Breast epithelium (tissue), 4 donors: ENCODE results near the gene RFLNA. TPM values are rescaled to one million over a fixed set of nuclear protein-coding genes. Genes with fewer than 3 reads are reported as not detected.

Source experiments
- DNase-seq, 2 donors: peaks; one replicate each; pipeline ENCODE4 v3.0.0-alpha.2; 2019; ENCODE audit warnings: low spot score in 2 of 2
- H3K27ac ChIP-seq, 2 donors: fragments of 200-600 bp; sonication (generic) in 1 of 2; one replicate each; pipeline ENCODE4 v1.5.1; 2016 to 2019; ENCODE audit warnings: mild to moderate bottlenecking in 1 of 2
- H3K27me3 ChIP-seq, 2 donors: fragments of 200-600 bp; sonication (generic) in 1 of 2; one replicate each; pipeline versions ENCODE4 v1.5.1 to v1.6.0; 2017 to 2019; ENCODE audit warnings: control low read depth in 1 of 2, mild to moderate bottlenecking in 1 of 2
- H3K36me3 ChIP-seq: fragments of 200-600 bp; one replicate; pipeline ENCODE4 v1.5.1; 2019
- H3K4me1 ChIP-seq, 2 donors: fragments of 200-600 bp; sonication (generic); one replicate each; pipeline ENCODE4 v1.5.1; 2016 to 2019; ENCODE audit warnings: control low read depth in 1 of 2
- H3K4me3 ChIP-seq, 3 donors: fragments of 200-600 bp; sonication (generic); 1 replicate in 2 of 3; 2 replicates in 1 of 3; pipeline ENCODE4 v1.5.1; 2016 to 2019; ENCODE audit warnings: mild to moderate bottlenecking in 3 of 3, moderate library complexity in 2 of 3
- H3K9me3 ChIP-seq, 2 donors: fragments of 200-600 bp; sonication (generic) in 1 of 2; one replicate each; pipeline ENCODE4 v1.5.1; 2016 to 2019; ENCODE audit warnings: control low read depth in 1 of 2
- CTCF ChIP-seq, 3 donors: fragments of 450-650 bp; IDR thresholded peaks; one replicate each; pipeline ENCODE4 v1.5.1; 2016 to 2017; ENCODE audit warnings: antibody characterized with exemption in 3 of 3, mild to moderate bottlenecking in 3 of 3, moderate library complexity in 3 of 3
- POLR2A ChIP-seq: fragments of 450-650 bp; IDR thresholded peaks from one replicate; pipeline ENCODE4 v1.6.1; 2016; ENCODE audit warnings: antibody characterized with exemption, mild to moderate bottlenecking, moderate library complexity
- POLR2AphosphoS5 ChIP-seq, 3 donors: sonication (generic); formaldehyde crosslinking; IDR thresholded peaks; one replicate each; pipeline ENCODE4 v1.6.1; 2017; ENCODE audit warnings: antibody characterized with exemption in 3 of 3
- intact Hi-C: fragments of 100-400 bp; cut with DNase I; formaldehyde crosslinking; loops from one replicate; pipeline ENCODE4 v1.15.1; 2023; ENCODE audit warnings: low total_unique reads
- total RNA-seq, 3 donors: library from RNA; depleted of rRNA; stranded (reverse); fragments of >200 nt; gene quantifications; one replicate each; pipeline ENCODE4 v1.1.0, GENCODE V29; 2016

RFLNA gene
- total RNA-seq, 3 donors from 2014 or later = 1.3 to 11.4 TPM; not detected in 1

DNA sequence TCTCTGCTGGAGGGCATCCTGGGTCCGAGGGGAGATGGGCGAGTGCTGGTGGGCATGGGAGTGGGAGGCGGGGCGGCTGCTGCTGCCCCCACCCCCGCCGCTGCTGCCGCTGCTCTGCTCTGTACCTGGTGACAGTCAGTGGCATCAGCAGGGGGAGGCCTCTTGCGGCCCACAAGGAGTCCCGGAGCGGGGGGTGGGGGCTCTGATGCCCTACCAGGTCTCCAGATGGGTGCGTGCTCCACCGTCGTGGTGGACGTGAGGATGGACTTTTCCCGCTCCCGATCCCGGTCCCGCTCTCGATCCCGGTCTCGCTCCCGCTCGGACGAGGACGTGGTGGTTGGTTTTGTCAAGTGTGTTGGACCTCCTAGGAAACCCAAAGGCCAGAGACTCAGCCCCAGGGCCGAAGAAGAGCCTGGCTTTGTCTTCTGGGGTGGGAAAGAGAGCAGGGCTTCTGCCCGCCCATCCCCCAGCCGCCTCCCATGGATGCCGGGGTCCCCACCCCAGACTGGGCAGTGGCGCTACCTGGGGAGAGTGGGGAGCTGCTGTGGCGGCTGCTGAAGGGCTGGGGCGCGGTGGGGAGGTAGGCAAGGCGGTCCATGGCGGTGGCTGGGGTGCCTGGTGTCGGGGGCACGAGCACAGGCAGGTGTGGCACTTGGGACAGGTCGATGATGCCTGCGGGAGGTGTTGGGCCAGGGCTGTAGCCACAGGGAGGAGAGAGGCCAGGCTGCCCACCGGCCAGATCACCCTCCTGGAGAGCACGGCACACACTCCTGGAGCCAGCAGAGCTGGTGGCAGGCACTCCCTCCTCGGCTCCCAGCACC lies 45.4 kb downstream of the RFLNA start:
- intact Hi-C loops = no loop called here
- Histone ChIP-seq H3K27ac (peak overlapping the region in 1 of 2 donors; percentile 12), H3K4me1 (no peaks in the 10 kb centered on the region)

GRCh38 chr12:124341645-124342069 lies 46.8 kb downstream of the RFLNA start:
- DNase-seq = no peak
- Histone ChIP-seq H3K36me3 (no peaks in the 10 kb centered on the region), H3K9me3 (no peaks in the 10 kb centered on the region), H3K4me3 (no peak overlapping the region), H3K4me1 (no peaks in the 10 kb centered on the region), H3K27ac (no peak overlapping the region), H3K27me3 (no peaks in the 10 kb centered on the region)
- TF ChIP-seq POLR2A (no peak), CTCF (IDR thresholded peaks at IDR 0.05) (no peak), POLR2AphosphoS5 (IDR thresholded peaks at IDR 0.05) (no peak)
- intact Hi-C loops = no loop called here

More for the DNA sequence above, 45.4 kb downstream of the RFLNA start:
- Histone ChIP-seq H3K9me3 (no peaks in the 10 kb centered on the region), H3K4me3 (no peak overlapping the region), H3K36me3 (peaks cover 10% of the 10 kb centered on the region), H3K27me3 (no peaks in the 10 kb centered on the region)
- DNase-seq = no peak
- TF ChIP-seq CTCF (IDR thresholded peaks at IDR 0.05) = no peak
- no peak for TF ChIP-seq POLR2A
- no peak for TF ChIP-seq POLR2AphosphoS5 (IDR thresholded peaks at IDR 0.05)

DNA sequence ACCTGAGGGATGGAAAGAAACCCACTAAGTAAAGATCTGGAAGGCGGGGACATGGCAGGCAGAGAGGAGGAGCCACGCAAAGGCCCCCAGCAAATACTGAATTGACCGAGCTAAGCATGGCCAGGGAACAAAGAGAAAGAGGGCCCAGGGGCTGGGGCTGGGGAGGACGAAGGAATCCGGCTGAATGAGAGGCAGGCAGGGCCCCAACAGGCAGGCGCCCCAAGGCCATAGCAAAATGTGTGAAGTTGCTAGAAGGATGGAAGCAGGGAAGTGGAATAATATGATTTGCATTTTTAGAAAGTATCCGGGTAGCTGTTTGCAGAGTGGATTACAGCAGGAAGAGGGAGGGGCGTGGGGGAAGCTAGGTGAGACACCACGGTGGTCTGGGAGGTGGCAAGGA lies 49.1 kb downstream of the RFLNA start:
- intact Hi-C loops = no loop called here
- no peaks in the 10 kb centered on the region for H3K9me3 ChIP-seq
- no peak overlapping the region for H3K4me3 ChIP-seq
- H3K36me3 ChIP-seq = no peaks in the 10 kb centered on the region
- H3K4me1 ChIP-seq = no peaks in the 10 kb centered on the region
- no peak overlapping the region for H3K27ac ChIP-seq
- no peak for TF ChIP-seq CTCF (IDR thresholded peaks at IDR 0.05)
- no peak for TF ChIP-seq POLR2AphosphoS5 (IDR thresholded peaks at IDR 0.05)
- no peak for TF ChIP-seq POLR2A
- H3K27me3 ChIP-seq = no peaks in the 10 kb centered on the region
- no peak for DNase-seq

GRCh38 chr12:124344526-124344925 lies 49.6 kb downstream of the RFLNA start:
- Histone ChIP-seq H3K36me3 (no peaks in the 10 kb centered on the region), H3K4me3 (no peak overlapping the region), H3K27ac (no peak overlapping the region), H3K27me3 (no peaks in the 10 kb centered on the region), H3K4me1 (no peaks in the 10 kb centered on the region), H3K9me3 (no peaks in the 10 kb centered on the region)
- intact Hi-C loops = no loop called here
- no peak for DNase-seq
- TF ChIP-seq POLR2A = no peak
- no peak for TF ChIP-seq CTCF (IDR thresholded peaks at IDR 0.05)
- no peak for TF ChIP-seq POLR2AphosphoS5 (IDR thresholded peaks at IDR 0.05)

DNA sequence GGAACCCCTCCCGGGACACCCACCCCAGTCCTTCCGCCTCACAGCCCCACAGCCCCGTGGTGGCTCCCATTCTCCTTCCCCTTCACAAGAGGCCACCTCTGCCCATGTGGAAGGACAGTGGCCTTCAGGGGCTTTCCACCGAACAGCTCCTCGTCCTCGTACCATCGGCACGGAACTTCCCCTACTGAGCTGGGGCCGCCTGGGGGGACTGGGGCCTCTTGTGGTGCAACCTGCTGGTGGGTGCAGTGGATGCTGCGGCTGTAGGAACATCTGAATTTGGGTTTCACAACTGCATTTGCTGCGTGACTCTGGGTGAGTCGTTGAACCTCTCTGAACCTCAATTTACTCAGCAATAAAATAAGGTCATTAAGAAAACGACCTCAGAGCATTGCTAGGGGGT lies 50.9 kb downstream of the RFLNA start:
- H3K9me3 ChIP-seq = no peaks in the 10 kb centered on the region
- no peak for DNase-seq
- no peak overlapping the region for H3K27ac ChIP-seq
- H3K4me1 ChIP-seq = no peaks in the 10 kb centered on the region
- no peaks in the 10 kb centered on the region for H3K27me3 ChIP-seq
- TF ChIP-seq POLR2AphosphoS5 (IDR thresholded peaks at IDR 0.05) = no peak
- no peak for TF ChIP-seq POLR2A
- TF ChIP-seq CTCF (IDR thresholded peaks at IDR 0.05) = no peak
- intact Hi-C loops = no loop called here
- no peak overlapping the region for H3K4me3 ChIP-seq
- H3K36me3 ChIP-seq = no peaks in the 10 kb centered on the region
